Testis (tissue), 3 donors: ENCODE measurements around the gene TSHZ1. TPM values are rescaled to one million over a fixed set of nuclear protein-coding genes. Genes with fewer than 3 reads are reported as not detected.

Experiments
- DNase-seq: peaks from one replicate; pipeline ENCODE4 v3.0.0-alpha.2; 2019
- H3K27ac ChIP-seq, 2 donors: fragments of 200-600 bp; sonication (generic); one replicate each; pipeline ENCODE4 v1.5.1; 2019
- H3K27me3 ChIP-seq: fragments of 200-600 bp; sonication (generic); one replicate; pipeline ENCODE4 v1.5.1; 2019
- H3K36me3 ChIP-seq: fragments of 200-600 bp; sonication (generic); one replicate; pipeline ENCODE4 v1.5.1; 2017; ENCODE audit warnings: low read depth; ENCODE audit errors: missing control alignments
- H3K4me1 ChIP-seq: fragments of 200-600 bp; sonication (generic); one replicate; pipeline ENCODE4 v1.5.1; 2019
- H3K4me3 ChIP-seq, 2 donors: fragments of 200-600 bp; sonication (generic); one replicate each; pipeline ENCODE4 v1.5.1; 2017 to 2019
- H3K9me3 ChIP-seq: fragments of 200-600 bp; sonication (generic); one replicate; pipeline ENCODE4 v1.5.1; 2017
- POLR2A ChIP-seq: fragments of 450-650 bp; IDR thresholded peaks from one replicate; pipeline ENCODE4 v1.6.1; 2017; ENCODE audit warnings: antibody characterized with exemption, mild to moderate bottlenecking, moderate library complexity
- WGBS, 2 donors: methylation state at CpG; one replicate each; pipeline ENCODE4 v1.1.5; 2018; 5-methylcytosine and 5-hydroxymethylcytosine counted together
- intact Hi-C: fragments of 100-400 bp; cut with DNase I; formaldehyde crosslinking; loops from one replicate; pipeline ENCODE4 v1.15.1; 2023; ENCODE audit warnings: low total_unique reads
- polyA plus RNA-seq: library from polyadenylated mRNA; stranded (reverse); fragments of 350-450 nt; fragmentation: Illumina TruSeq; extraction: RNeasy Lipid Tissue Mini Kit (QIAGEN cat#74804); gene quantifications from one replicate; pipeline ENCODE4 v1.2.3, GENCODE V29; 2014; ENCODE audit warnings: low read depth, low replicate concordance; ENCODE audit not compliant: insufficient read depth
- total RNA-seq, 2 donors: library from RNA; depleted of rRNA; stranded (reverse); fragments of >200 nt; gene quantifications; one replicate each; pipeline ENCODE4 v1.2.3, GENCODE V29; 2016
- TF ChIP-seq, protein P1 (sequence below), 3 experiments: fragments of 450-650 bp in 2 of 3; fragments of 200-600 bp in 1 of 3; sonication (generic) in 1 of 3; IDR thresholded peaks; one replicate each; pipeline ENCODE4 v1.5.1; 2016 to 2019; ENCODE audit warnings: antibody characterized with exemption in 3 of 3, mild to moderate bottlenecking in 2 of 3, moderate library complexity in 1 of 3

TSHZ1 gene
- total and polyA plus RNA-seq, 3 donors from 2014 or later, result 12.8 to 36.2 (median 18.4) TPM

DNA sequence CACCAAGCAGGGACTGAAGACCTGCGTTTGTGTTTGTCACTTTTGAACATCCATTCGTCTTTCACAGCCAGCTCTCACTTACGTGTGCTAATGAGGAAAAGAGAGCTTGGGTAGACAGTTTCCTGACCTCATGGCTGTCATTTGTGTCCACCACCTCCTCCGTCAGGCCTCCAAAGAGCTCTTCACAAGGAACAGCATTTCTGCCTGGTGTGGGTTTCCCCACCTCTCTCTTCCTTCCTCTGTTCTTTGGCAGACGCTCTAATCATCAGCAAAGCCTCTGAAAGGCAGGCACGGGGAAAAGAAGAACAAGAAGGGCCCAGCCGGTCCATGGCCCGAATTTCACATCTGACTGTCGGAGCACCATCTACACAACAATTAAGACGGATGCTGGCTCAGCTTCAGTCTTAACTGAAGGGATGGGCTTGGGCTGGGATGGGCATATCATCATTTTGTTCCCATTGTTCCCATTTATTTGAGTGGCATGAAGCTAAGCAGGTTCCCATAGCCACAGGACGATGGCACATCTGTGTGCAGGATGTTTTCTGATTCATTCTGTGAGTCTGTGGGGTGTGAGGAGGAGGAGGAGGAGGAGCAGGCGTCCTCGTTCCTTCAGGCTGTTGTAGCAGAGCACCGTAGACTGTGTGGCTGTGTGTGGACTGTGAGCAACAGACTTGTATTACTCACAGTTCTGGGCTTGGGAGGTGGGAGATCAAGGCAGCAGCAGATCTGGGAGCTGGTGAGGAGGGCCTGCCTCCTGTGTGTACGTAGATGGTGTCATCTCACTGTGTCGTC, 66.4 kb downstream of the TSHZ1 start:
- Histone ChIP-seq H3K4me3 (no peak overlapping the region), H3K27me3 (no peaks in the 10 kb centered on the region), H3K4me1 (peaks cover 3% of the 10 kb centered on the region), H3K9me3 (no peaks in the 10 kb centered on the region), H3K36me3 (no peaks in the 10 kb centered on the region), H3K27ac (no peak overlapping the region)
- 77 to 79% methylated on average over 16 of the region's 16 CpGs for WGBS, 2 donors
- intact Hi-C loops, result no loop called here
- TF ChIP-seq, protein P1, sequence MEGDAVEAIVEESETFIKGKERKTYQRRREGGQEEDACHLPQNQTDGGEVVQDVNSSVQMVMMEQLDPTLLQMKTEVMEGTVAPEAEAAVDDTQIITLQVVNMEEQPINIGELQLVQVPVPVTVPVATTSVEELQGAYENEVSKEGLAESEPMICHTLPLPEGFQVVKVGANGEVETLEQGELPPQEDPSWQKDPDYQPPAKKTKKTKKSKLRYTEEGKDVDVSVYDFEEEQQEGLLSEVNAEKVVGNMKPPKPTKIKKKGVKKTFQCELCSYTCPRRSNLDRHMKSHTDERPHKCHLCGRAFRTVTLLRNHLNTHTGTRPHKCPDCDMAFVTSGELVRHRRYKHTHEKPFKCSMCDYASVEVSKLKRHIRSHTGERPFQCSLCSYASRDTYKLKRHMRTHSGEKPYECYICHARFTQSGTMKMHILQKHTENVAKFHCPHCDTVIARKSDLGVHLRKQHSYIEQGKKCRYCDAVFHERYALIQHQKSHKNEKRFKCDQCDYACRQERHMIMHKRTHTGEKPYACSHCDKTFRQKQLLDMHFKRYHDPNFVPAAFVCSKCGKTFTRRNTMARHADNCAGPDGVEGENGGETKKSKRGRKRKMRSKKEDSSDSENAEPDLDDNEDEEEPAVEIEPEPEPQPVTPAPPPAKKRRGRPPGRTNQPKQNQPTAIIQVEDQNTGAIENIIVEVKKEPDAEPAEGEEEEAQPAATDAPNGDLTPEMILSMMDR (IDR thresholded peaks at IDR 0.05), result no peak
- TF ChIP-seq POLR2A, result no peak
- DNase-seq, result no peak

DNA sequence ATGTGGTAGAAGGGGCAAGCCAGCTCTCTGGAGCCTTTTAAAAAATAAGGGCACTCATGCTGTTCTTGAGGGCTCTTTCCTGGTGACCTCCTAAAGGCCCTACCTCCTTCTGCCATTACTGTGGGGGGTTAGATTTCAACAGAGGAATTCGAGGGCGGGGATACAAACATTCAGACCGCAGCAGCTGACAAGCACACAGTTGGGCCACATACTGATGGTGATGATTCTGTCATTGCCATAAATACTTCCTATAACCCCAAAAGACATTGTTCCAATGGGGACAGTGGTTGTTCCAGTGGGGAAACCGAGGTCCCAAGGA, 67.0 kb downstream of the TSHZ1 start:
- Histone ChIP-seq H3K4me3 (no peak overlapping the region), H3K36me3 (no peaks in the 10 kb centered on the region), H3K27ac (no peak overlapping the region), H3K27me3 (no peaks in the 10 kb centered on the region), H3K9me3 (no peaks in the 10 kb centered on the region), H3K4me1 (peaks cover 7% of the 10 kb centered on the region)
- no peak for DNase-seq
- intact Hi-C loops, result no loop called here
- TF ChIP-seq POLR2A, result no peak
- WGBS, 2 donors, result 92 to 97% methylated on average over 4 of the region's 4 CpGs

DNA sequence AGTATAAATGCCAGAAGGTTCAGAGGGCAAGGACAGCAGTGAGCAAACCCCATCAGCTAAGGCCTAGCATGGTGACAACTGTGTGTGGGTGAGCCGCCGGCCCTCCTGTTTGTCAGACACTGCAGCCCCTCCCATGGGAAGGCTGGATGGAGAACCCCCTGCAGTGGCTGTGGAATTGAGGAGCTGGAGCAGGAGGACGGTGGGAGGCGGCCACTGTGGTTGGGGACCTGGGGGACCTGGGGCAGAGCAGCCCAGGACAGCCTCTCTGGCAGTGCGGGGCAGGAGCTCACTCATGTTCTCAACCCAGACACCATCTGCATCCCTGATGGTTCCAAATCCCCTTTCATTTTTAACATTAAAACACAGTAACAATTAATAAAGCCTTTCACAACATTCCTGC, 68.8 kb downstream of the TSHZ1 start:
- intact Hi-C loops, result no loop called here
- peaks cover 7% of the 10 kb centered on the region for H3K4me1 ChIP-seq
- 87 to 91% methylated on average over 5 of the region's 5 CpGs for WGBS, 2 donors
- no peaks in the 10 kb centered on the region for H3K27me3 ChIP-seq
- no peak overlapping the region for H3K4me3 ChIP-seq
- H3K36me3 ChIP-seq, result no peaks in the 10 kb centered on the region
- H3K27ac ChIP-seq, result no peak overlapping the region
- H3K9me3 ChIP-seq, result no peaks in the 10 kb centered on the region
- DNase-seq, result no peak
- no peak for TF ChIP-seq POLR2A
- TF ChIP-seq, protein P1 (IDR thresholded peaks at IDR 0.05), result no peak

DNA sequence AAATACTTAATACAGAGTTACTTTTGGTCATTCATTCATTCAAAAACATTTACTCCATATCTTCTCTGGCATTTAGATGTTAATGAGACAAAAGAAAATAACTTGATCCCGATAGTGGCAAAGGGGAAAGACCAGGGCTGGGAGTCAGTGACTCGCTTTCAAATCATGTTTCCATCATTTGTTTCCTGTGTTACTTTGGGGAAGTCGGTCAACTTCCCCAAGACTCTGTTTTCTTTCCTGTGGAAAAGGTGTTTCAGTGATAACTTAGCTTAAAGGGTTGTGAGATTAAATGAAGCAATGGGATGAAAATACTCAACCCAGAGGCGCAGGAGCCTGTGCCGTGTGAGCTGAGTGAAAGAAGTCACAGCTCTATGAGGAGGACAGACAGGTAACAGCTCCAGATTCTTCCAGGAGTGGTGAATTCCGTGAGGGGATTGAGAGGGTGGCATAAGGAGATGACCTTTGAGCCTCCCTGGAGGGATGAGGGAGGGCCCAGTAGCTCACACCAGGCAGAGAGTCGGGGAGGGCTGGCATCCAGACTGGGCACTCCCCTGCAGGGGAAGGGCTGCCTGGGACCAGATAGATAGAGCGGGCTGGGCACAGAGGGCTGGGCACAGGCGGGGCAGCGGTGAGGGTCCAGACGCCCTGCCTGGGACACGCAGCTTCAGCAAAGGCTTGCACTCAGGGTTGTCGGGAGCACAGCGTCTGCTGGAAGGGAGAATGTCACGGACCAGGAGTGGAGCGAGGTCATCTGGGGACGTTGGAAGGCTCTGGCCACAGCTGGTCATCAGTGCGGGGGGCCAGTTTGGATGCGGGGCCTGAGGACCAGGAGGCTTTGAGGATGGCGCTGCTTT, 70.1 kb downstream of the TSHZ1 start:
- WGBS, 2 donors, result 72 to 80% methylated on average over 19 to 20 of the region's 20 CpGs
- Histone ChIP-seq H3K36me3 (no peaks in the 10 kb centered on the region), H3K27me3 (no peaks in the 10 kb centered on the region), H3K9me3 (no peaks in the 10 kb centered on the region), H3K4me1 (peaks cover 7% of the 10 kb centered on the region), H3K27ac (no peak overlapping the region), H3K4me3 (no peak overlapping the region)
- DNase-seq, result no peak
- TF ChIP-seq, protein P1 (IDR thresholded peaks at IDR 0.05), result no peak
- TF ChIP-seq POLR2A, result no peak
- intact Hi-C loops, result no loop called here

DNA sequence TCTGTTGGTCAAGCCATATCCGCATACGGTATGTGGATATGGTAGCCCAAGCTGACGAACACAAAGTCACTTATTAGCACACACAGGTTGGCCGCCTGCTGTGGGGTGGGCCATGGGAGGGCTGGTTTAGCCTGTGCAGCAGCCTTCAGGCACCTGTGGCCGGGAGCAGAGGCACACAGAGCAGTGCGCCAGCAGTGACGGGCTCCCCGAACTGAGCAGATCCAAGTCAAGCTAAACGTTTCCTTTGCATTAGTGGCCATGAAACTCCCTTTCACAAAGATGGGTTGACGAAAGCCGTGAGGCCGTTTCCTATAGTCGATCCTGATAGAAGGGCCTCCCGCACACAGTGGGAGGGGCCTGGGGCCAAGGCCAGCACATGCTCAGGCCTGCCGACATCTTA, 72.1 kb downstream of the TSHZ1 start:
- Histone ChIP-seq H3K27me3 (no peaks in the 10 kb centered on the region), H3K36me3 (no peaks in the 10 kb centered on the region), H3K9me3 (no peaks in the 10 kb centered on the region), H3K4me3 (no peak overlapping the region), H3K27ac (no peak overlapping the region), H3K4me1 (peaks cover 7% of the 10 kb centered on the region)
- no peak for DNase-seq
- WGBS, 2 donors, result 88 to 89% methylated on average over 11 to 15 of the region's 15 CpGs
- TF ChIP-seq, protein P1 (IDR thresholded peaks at IDR 0.05), result no peak
- no peak for TF ChIP-seq POLR2A
- intact Hi-C loops, result no loop called here
